H1 (cell line): ENCODE data around the gene NKAIN2. TPM values are rescaled to one million over a fixed set of nuclear protein-coding genes. Genes with fewer than 3 reads are reported as not detected.

Experiments used
- CTCF ChIA-PET: fragments of 300-600 bp; sonication (Branson Sonifier 250); formaldehyde crosslinking; loops from one replicate; lab custom pipeline; 2021; ENCODE audit not compliant: partially characterized antibody; lab: Charles Lee
- POLR2A ChIA-PET: fragments of 300-600 bp; sonication (Branson Sonifier 250); formaldehyde crosslinking; loops from one replicate; lab custom pipeline; 2021; ENCODE audit warnings: inconsistent platforms; ENCODE audit not compliant: partially characterized antibody; lab: Charles Lee
- DNase-seq, 2 experiments: peaks; one replicate each; pipeline versions ENCODE4 v3.0.0 to v3.0.0-alpha.2; 2010 to 2022; ENCODE audit warnings: low spot score in 2 of 2, low read depth in 1 of 2, mixed read lengths in 1 of 2
- FAIRE-seq: peaks from 2 replicates; lab custom pipeline; 2011; peaks lifted over from hg19 to GRCh38; lab: Jason Lieb, UNC
- H2AFZ ChIP-seq: 2 replicates; pipeline ENCODE4 v1.8.1; 2012; ENCODE audit warnings: low read length, inconsistent platforms
- H2AK5ac ChIP-seq: 2 replicates; pipeline ENCODE4 v1.6.1; 2013; ENCODE audit warnings: low read depth, low read length
- H2BK120ac ChIP-seq: replicated peaks from 2 replicates; pipeline ENCODE3; 2013; ENCODE audit warnings: low read depth, low read length, inconsistent platforms
- H2BK12ac ChIP-seq: 2 replicates; pipeline ENCODE4 v1.6.1; 2013; ENCODE audit warnings: low read depth, low read length
- H2BK15ac ChIP-seq: 2 replicates; pipeline ENCODE4 v1.6.1; 2013; ENCODE audit warnings: low read length
- H2BK20ac ChIP-seq: 2 replicates; pipeline ENCODE4 v1.6.1; 2013; ENCODE audit warnings: low read length
- H2BK5ac ChIP-seq: 2 replicates; pipeline ENCODE4 v1.6.1; 2013; ENCODE audit warnings: low read depth, low read length
- H3K14ac ChIP-seq: 2 replicates; pipeline ENCODE4 v1.6.1; 2013; ENCODE audit warnings: inconsistent platforms; ENCODE audit not compliant: insufficient read length
- H3K18ac ChIP-seq: 2 replicates; pipeline ENCODE4 v1.6.1; 2013; ENCODE audit warnings: low read length; ENCODE audit errors: extremely low read depth
- H3K23ac ChIP-seq: 2 replicates; pipeline ENCODE4 v1.6.1; 2013; ENCODE audit warnings: inconsistent platforms; ENCODE audit not compliant: insufficient read length
- H3K23me2 ChIP-seq: 2 replicates; pipeline ENCODE4 v1.6.1; 2013; ENCODE audit warnings: low read depth, low read length
- H3K27ac ChIP-seq: 2 replicates; pipeline ENCODE4 v1.6.1; 2011; ENCODE audit warnings: low read depth, low read length, inconsistent platforms
- H3K27me3 ChIP-seq, 4 experiments: replicated peaks in 1 of 4; 1 replicate in 1 of 4; 2 replicates in 3 of 4; pipeline versions ENCODE4 v1.6.1 to v1.8.1; 2011 to 2013; ENCODE audit warnings: low read length in 3 of 4, mild to moderate bottlenecking in 3 of 4, inconsistent platforms in 2 of 4, mixed read lengths in 2 of 4, moderate library complexity in 1 of 4; ENCODE audit not compliant: control insufficient read depth in 3 of 4, insufficient read depth in 3 of 4; ENCODE audit errors: extremely low read depth in 1 of 4
- H3K36me3 ChIP-seq, 4 experiments: 2 replicates each; pipeline versions ENCODE4 v1.6.1 to v1.8.1; 2011 to 2013; ENCODE audit warnings: mild to moderate bottlenecking in 4 of 4, low read length in 3 of 4, moderate library complexity in 2 of 4, control low read depth in 1 of 4, inconsistent platforms in 1 of 4; ENCODE audit not compliant: insufficient read depth in 4 of 4, control insufficient read depth in 2 of 4
- H3K4ac ChIP-seq: replicated peaks from 2 replicates; pipeline ENCODE3; 2013; ENCODE audit warnings: low read length, low read depth, mixed read lengths, inconsistent platforms; ENCODE audit not compliant: insufficient read length
- H3K4me1 ChIP-seq, 4 experiments: replicated peaks in 1 of 4; 1 replicate in 1 of 4; 2 replicates in 3 of 4; pipeline versions ENCODE4 v1.6.1 to v1.8.1; 2011 to 2013; ENCODE audit warnings: low read length in 3 of 4, inconsistent platforms in 2 of 4, mixed read lengths in 1 of 4; ENCODE audit not compliant: insufficient read depth in 4 of 4, control insufficient read depth in 3 of 4
- H3K4me2 ChIP-seq, 2 experiments: 2 replicates each; pipeline versions ENCODE4 v1.6.1 to v1.8.1; 2011 to 2013; ENCODE audit warnings: low read depth in 2 of 2, low read length in 2 of 2, control low read depth in 1 of 2, inconsistent platforms in 1 of 2, mild to moderate bottlenecking in 1 of 2; ENCODE audit not compliant: insufficient read depth in 1 of 2
- H3K4me3 ChIP-seq, 4 experiments: fragments of 200-600, 300-600 bp in 1 of 4; sonication (generic), shearing (Covaris generic), sonication (Bioruptor Twin) in 1 of 4; 2 replicates each; pipeline versions ENCODE4 v1.5.1 to v1.8.1; 2011 to 2016; ENCODE audit warnings: low read length in 4 of 4, low read depth in 3 of 4, control low read depth in 2 of 4, inconsistent platforms in 2 of 4, mild to moderate bottlenecking in 2 of 4, mixed read lengths in 1 of 4, moderate library complexity in 1 of 4; ENCODE audit not compliant: insufficient read depth in 2 of 4; ENCODE audit errors: extremely low read depth in 1 of 4
- H3K56ac ChIP-seq: replicated peaks from 2 replicates; pipeline ENCODE3; 2013; ENCODE audit warnings: low read depth, mild to moderate bottlenecking, mixed read lengths, low read length, inconsistent platforms; ENCODE audit not compliant: insufficient read length
- H3K79me1 ChIP-seq: 2 replicates; pipeline ENCODE4 v1.6.1; 2013; ENCODE audit warnings: low read depth, low read length, control low read depth
- H3K79me2 ChIP-seq, 2 experiments: 2 replicates each; pipeline versions ENCODE4 v1.6.1 to v1.8.1; 2012 to 2013; ENCODE audit warnings: low read length in 2 of 2, mild to moderate bottlenecking in 2 of 2, inconsistent platforms in 1 of 2; ENCODE audit not compliant: insufficient read depth in 2 of 2, control insufficient read depth in 1 of 2
- H3K9ac ChIP-seq, 4 experiments: replicated peaks in 1 of 4; 1 replicate in 1 of 4; 2 replicates in 3 of 4; pipeline versions ENCODE4 v1.6.1 to v1.8.1; 2011 to 2013; ENCODE audit warnings: low read depth in 3 of 4, low read length in 3 of 4, control low read depth in 2 of 4, mild to moderate bottlenecking in 2 of 4, moderate library complexity in 2 of 4, inconsistent platforms in 1 of 4; ENCODE audit errors: extremely low read depth in 1 of 4
- H3K9me3 ChIP-seq, 2 experiments: 2 replicates each; pipeline versions ENCODE4 v1.6.1 to v1.8.1; 2012 to 2013; ENCODE audit warnings: mild to moderate bottlenecking in 2 of 2, moderate library complexity in 2 of 2, control low read depth in 1 of 2, inconsistent platforms in 1 of 2, low read depth in 1 of 2, low read length in 1 of 2, mixed read lengths in 1 of 2; ENCODE audit not compliant: insufficient read depth in 2 of 2
- H4K20me1 ChIP-seq, 2 experiments: replicated peaks in 1 of 2; 2 replicates each; pipeline versions ENCODE3 to v1.8.1; 2011 to 2013; ENCODE audit warnings: inconsistent platforms in 2 of 2, low read length in 2 of 2, mild to moderate bottlenecking in 1 of 2; ENCODE audit not compliant: insufficient read depth in 2 of 2, control insufficient read depth in 1 of 2
- H4K5ac ChIP-seq: 2 replicates; pipeline ENCODE4 v1.6.1; 2013; ENCODE audit warnings: low read length, low read depth, mixed read lengths, inconsistent platforms; ENCODE audit not compliant: insufficient read length
- H4K8ac ChIP-seq: 2 replicates; pipeline ENCODE4 v1.8.0; 2013; ENCODE audit warnings: mild to moderate bottlenecking, moderate library complexity, low read length, inconsistent platforms; ENCODE audit not compliant: insufficient read depth; ENCODE audit errors: extremely low read depth
- H4K91ac ChIP-seq: replicated peaks from 2 replicates; pipeline ENCODE3; 2013; ENCODE audit warnings: low read length, mixed read lengths, inconsistent platforms; ENCODE audit not compliant: insufficient read length
- ATF3 ChIP-seq: IDR thresholded peaks from 2 replicates; pipeline ENCODE4 v1.6.1; 2011; ENCODE audit warnings: low read depth, mild to moderate bottlenecking, low read length; ENCODE audit not compliant: insufficient read depth
- JUN ChIP-seq: IDR thresholded peaks from 2 replicates; pipeline ENCODE4 v1.6.1; 2011; ENCODE audit warnings: low read depth, mild to moderate bottlenecking, improper control_type of control experiment, low read length
- WGBS, 2 experiments: shearing (Covaris generic) in 1 of 2; methylation state at CpG; one replicate each; pipeline versions ENCODE4 v1.1.6 to v1.1.7; 2013 to 2015; ENCODE audit warnings: low lambda C conversion rate in 2 of 2, mixed read lengths in 2 of 2, inconsistent platforms in 1 of 2, low coverage in 1 of 2, missing lambda C conversion rate in 1 of 2; ENCODE audit not compliant: insufficient replicate concordance in 2 of 2, insufficient coverage in 1 of 2, insufficient read length in 1 of 2; ENCODE audit errors: extremely low coverage in 1 of 2, missing lambda C conversion rate in 1 of 2; 5-methylcytosine and 5-hydroxymethylcytosine counted together
- polyA plus RNA-seq, 7 experiments: library from polyadenylated mRNA; depleted of rRNA in 3 of 7; stranded (reverse) in 5 of 7; unstranded in 2 of 7; fragments of >200 nt in 5 of 7; fragments of 200-250 nt in 2 of 7; gene quantifications; 1 replicate in 5 of 7; 2 replicates in 1 of 7; 4 replicates in 1 of 7; pipeline versions ENCODE4 v1.2.1 to v1.2.3, GENCODE V29; 2011 to 2013; ENCODE audit warnings: missing spikeins in 2 of 7, mixed read lengths in 2 of 7
- total RNA-seq: library from RNA; stranded (reverse); fragmentation: NEBNext Ultra II Directional; extraction: Animal tissue kit (Norgen Biotek cat#: 25700); gene quantifications from 2 replicates; pipeline ENCODE4 v1.2.1, GENCODE V29; 2021

Gene NKAIN2
- total and polyA plus RNA-seq, 2 of the 8 experiments (the other 6 are each of a cell fraction or from before 2014, with no cell fraction given) = 0.20 to 0.34 TPM

GRCh38 chr6:124008000-124008987, 204.6 kb downstream of the NKAIN2 start:
- no peaks in the 10 kb centered on the region for H3K79me2 ChIP-seq
- H2BK12ac ChIP-seq = no peak overlapping the region
- no peak overlapping the region for H3K56ac ChIP-seq
- H2BK20ac ChIP-seq = no peak overlapping the region
- CTCF ChIA-PET = no interaction called here
- H4K5ac ChIP-seq = no peak overlapping the region
- no peak overlapping the region for H3K4me2 ChIP-seq
- peak overlapping the region; percentile 77 for H3K14ac ChIP-seq
- H3K23me2 ChIP-seq = no peaks in the 10 kb centered on the region
- no peaks in the 10 kb centered on the region for H4K20me1 ChIP-seq
- no peak overlapping the region for H3K23ac ChIP-seq
- H4K8ac ChIP-seq = no peak overlapping the region
- 0 out of 2 replicates have a peak overlapping the region, but pooled peaks have one; percentile 75 for H2AFZ ChIP-seq
- peaks cover 0 to 2% (median under 1%) of the 10 kb centered on the region in 4 experiments; a peak in 1 of 7 replicates for H3K4me1 ChIP-seq
- H3K4ac ChIP-seq = no peak overlapping the region
- 75% methylated on average over 10 of the region's 10 CpGs; no CpG with 5 or more reads in 1 of the 2 experiments for WGBS, 2 experiments
- H3K79me1 ChIP-seq = no peaks in the 10 kb centered on the region
- FAIRE-seq (no peak), DNase-seq (no peak)
- no peak overlapping the region; the same call in 1 of the 2 replicates for H3K27ac ChIP-seq
- H2AK5ac ChIP-seq = no peak overlapping the region
- H3K9ac ChIP-seq = no peak overlapping the region
- no peak overlapping the region for H3K4me3 ChIP-seq
- H4K91ac ChIP-seq = no peak overlapping the region
- no peak overlapping the region for H3K18ac ChIP-seq
- H2BK15ac ChIP-seq = no peak overlapping the region
- H3K9me3 ChIP-seq = no peaks in the 10 kb centered on the region
- H2BK5ac ChIP-seq = no peak overlapping the region
- POLR2A ChIA-PET = no interaction called here
- H3K27me3 ChIP-seq = no peaks in the 10 kb centered on the region
- no peak overlapping the region for H2BK120ac ChIP-seq
- H3K36me3 ChIP-seq = no peaks in the 10 kb centered on the region
- TF ChIP-seq ATF3 (no peak), JUN (no peak)
